Loucy (cell line): ENCODE data around the gene METAP1.

ENCODE experiments used
- H2AFZ ChIP-seq: fragments of 200-600 bp; sonication (generic); 2 replicates; pipeline ENCODE4 v1.6.0; 2016; ENCODE audit warnings: antibody characterized with exemption, mild to moderate bottlenecking, low read length, moderate library complexity
- H3F3A ChIP-seq: fragments of 200-600 bp; 2 replicates; pipeline ENCODE4 v1.6.0; 2016; ENCODE audit warnings: antibody characterized with exemption, low read depth, mild to moderate bottlenecking
- H3K27me3 ChIP-seq: fragments of 200-600 bp; sonication (generic); 2 replicates; pipeline ENCODE4 v1.6.1; 2014; ENCODE audit warnings: low read length, mild to moderate bottlenecking; ENCODE audit not compliant: insufficient read depth, poor library complexity, severe bottlenecking
- H3K36me3 ChIP-seq: fragments of 200-600 bp; sonication (generic); 2 replicates; pipeline ENCODE4 v1.6.1; 2016; ENCODE audit warnings: low read length; ENCODE audit not compliant: insufficient read depth
- H3K4me1 ChIP-seq: fragments of 200-600 bp; sonication (generic); 2 replicates; pipeline ENCODE4 v1.5.1; 2014; ENCODE audit warnings: low read length, mild to moderate bottlenecking; ENCODE audit not compliant: insufficient read depth, poor library complexity, severe bottlenecking
- H3K4me2 ChIP-seq: fragments of 200-600 bp; sonication (generic); 2 replicates; pipeline ENCODE4 v1.6.0; 2014; ENCODE audit warnings: antibody characterized with exemption, low read length, low read depth, mild to moderate bottlenecking; ENCODE audit not compliant: poor library complexity, severe bottlenecking
- H3K4me3 ChIP-seq: fragments of 200-600 bp; sonication (generic); 2 replicates; pipeline ENCODE4 v1.5.1; 2014; ENCODE audit warnings: low read length, mild to moderate bottlenecking, mixed read lengths; ENCODE audit not compliant: poor library complexity, severe bottlenecking
- H3K79me2 ChIP-seq: fragments of 200-600 bp; sonication (generic); 2 replicates; pipeline ENCODE4 v1.6.1; 2014; ENCODE audit warnings: low read length; ENCODE audit not compliant: insufficient read depth
- H3K9ac ChIP-seq: fragments of 200-600 bp; sonication (generic); 2 replicates; pipeline ENCODE4 v1.6.0; 2014; ENCODE audit warnings: mild to moderate bottlenecking, low read depth, low read length, moderate library complexity; ENCODE audit not compliant: poor library complexity, severe bottlenecking
- H3K9me2 ChIP-seq: fragments of 200-600 bp; sonication (generic); replicated peaks from 2 replicates; pipeline ENCODE4 v1.6.1; 2016; ENCODE audit warnings: low read depth, low read length, mixed read lengths
- H3K9me3 ChIP-seq: fragments of 200-600 bp; sonication (generic); 2 replicates; pipeline ENCODE4 v1.6.1; 2014; ENCODE audit warnings: mild to moderate bottlenecking, antibody characterized with exemption, low read length, low read depth; ENCODE audit not compliant: insufficient read depth
- H4K20me1 ChIP-seq: fragments of 200-600 bp; sonication (generic); 2 replicates; pipeline ENCODE4 v1.6.0; 2014; ENCODE audit warnings: antibody characterized with exemption, low read length, mild to moderate bottlenecking; ENCODE audit not compliant: insufficient read depth, poor library complexity, severe bottlenecking
- CTCF ChIP-seq: fragments of 200-600 bp; sonication (generic); conservative IDR thresholded peaks from 2 replicates; pipeline ENCODE4 v1.5.1; 2014; ENCODE audit warnings: mild to moderate bottlenecking, antibody characterized with exemption, low read length
- EZH2phosphoT487 ChIP-seq: fragments of 200-600 bp; IDR thresholded peaks from 2 replicates; pipeline ENCODE4 v1.6.1; 2018; ENCODE audit warnings: antibody characterized with exemption, mild to moderate bottlenecking, moderate library complexity, borderline replicate concordance

METAP1 gene

GRCh38 chr4:99058228-99058627 lies 62.7 kb downstream of the METAP1 start:
- Histone ChIP-seq H3F3A (no peaks in the 10 kb centered on the region), H3K79me2 (no peaks in the 10 kb centered on the region), H3K4me1 (no peaks in the 10 kb centered on the region), H3K9ac (no peak overlapping the region), H3K9me3 (no peaks in the 10 kb centered on the region), H3K9me2 (no peaks in the 10 kb centered on the region), H3K27me3 (no peaks in the 10 kb centered on the region), H2AFZ (no peak overlapping the region), H3K4me2 (no peak overlapping the region), H3K4me3 (no peak overlapping the region), H3K36me3 (peaks cover 77% of the 10 kb centered on the region), H4K20me1 (peaks cover 4% of the 10 kb centered on the region)
- no peak for TF ChIP-seq CTCF
- TF ChIP-seq EZH2phosphoT487, result no peak

GRCh38 chr4:99059550-99059949 lies 64.0 kb downstream of the METAP1 start:
- H3K9me2 ChIP-seq, result no peaks in the 10 kb centered on the region
- no peak for TF ChIP-seq CTCF
- TF ChIP-seq EZH2phosphoT487, result no peak
- no peaks in the 10 kb centered on the region for H3K79me2 ChIP-seq
- H3K9ac ChIP-seq, result no peak overlapping the region
- H3K4me1 ChIP-seq, result no peaks in the 10 kb centered on the region
- no peaks in the 10 kb centered on the region for H3F3A ChIP-seq
- H4K20me1 ChIP-seq, result peaks cover 4% of the 10 kb centered on the region
- H2AFZ ChIP-seq, result no peak overlapping the region
- no peak overlapping the region for H3K4me2 ChIP-seq
- H3K36me3 ChIP-seq, result peaks cover 74% of the 10 kb centered on the region
- no peaks in the 10 kb centered on the region for H3K27me3 ChIP-seq
- H3K9me3 ChIP-seq, result no peaks in the 10 kb centered on the region
- H3K4me3 ChIP-seq, result no peak overlapping the region

GRCh38 chr4:99061048-99061700 lies 65.7 kb downstream of the METAP1 start:
- H3K79me2 ChIP-seq, result no peaks in the 10 kb centered on the region
- H3K9ac ChIP-seq, result no peak overlapping the region
- H3F3A ChIP-seq, result no peaks in the 10 kb centered on the region
- no peaks in the 10 kb centered on the region for H3K9me3 ChIP-seq
- no peaks in the 10 kb centered on the region for H4K20me1 ChIP-seq
- H3K36me3 ChIP-seq, result peaks cover 62% of the 10 kb centered on the region
- H3K4me1 ChIP-seq, result no peaks in the 10 kb centered on the region
- no peaks in the 10 kb centered on the region for H3K9me2 ChIP-seq
- no peak overlapping the region for H2AFZ ChIP-seq
- no peak overlapping the region for H3K4me2 ChIP-seq
- TF ChIP-seq CTCF (no peak), EZH2phosphoT487 (no peak)
- no peak overlapping the region for H3K4me3 ChIP-seq
- H3K27me3 ChIP-seq, result no peaks in the 10 kb centered on the region
